NCI-H2081 (cell line): Measurements from ENCODE around the gene SLC25A25.
"Not testable (repeated sequence)": the region's sequence is repeated elsewhere in the genome, so short reads cannot be mapped to it uniquely, and the experiment has no call there.

Source experiments
- DNase-seq, 2 experiments: peaks; one replicate each; lab custom pipeline; 2025; lab: John Stamatoyannopoulos, UW

SLC25A25 gene

DNA sequence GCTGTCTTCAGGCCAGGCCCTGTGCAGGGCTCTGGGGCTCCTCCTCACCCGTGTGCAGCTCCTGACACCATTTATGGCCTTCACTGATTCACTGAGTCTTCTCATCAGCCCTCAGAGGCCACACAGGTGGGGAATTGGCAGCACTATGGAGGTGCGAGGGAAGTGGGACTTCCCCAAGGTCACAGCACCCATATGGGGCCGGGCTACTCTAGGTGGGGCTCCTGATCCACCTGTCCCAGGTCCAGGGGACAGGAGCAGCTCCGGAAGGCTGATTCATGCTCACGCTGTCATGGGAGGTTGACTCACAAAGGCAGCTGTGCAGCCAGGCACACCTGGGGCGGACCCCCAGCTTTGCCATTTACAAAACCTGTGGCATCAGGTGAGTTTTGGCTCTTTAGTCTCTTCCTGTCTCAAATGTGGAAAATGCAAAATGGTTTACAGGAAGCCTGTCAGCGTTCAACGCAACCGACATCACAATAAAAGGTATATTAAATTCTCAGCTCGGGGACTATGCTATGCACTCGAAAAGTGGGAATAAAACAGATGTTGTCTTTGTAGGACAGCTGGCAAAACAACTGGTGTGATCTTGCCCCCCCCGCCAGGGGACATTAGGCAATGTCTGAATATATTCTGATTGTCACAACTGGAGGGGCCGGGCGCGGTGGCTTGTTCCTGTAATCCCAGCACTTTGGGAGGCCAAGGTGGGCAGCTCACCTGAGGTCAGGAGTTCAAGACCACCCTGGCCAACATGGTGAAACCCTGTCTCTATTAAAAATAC lies 15.9 kb upstream of the SLC25A25 start:
- no peak for DNase-seq

DNA sequence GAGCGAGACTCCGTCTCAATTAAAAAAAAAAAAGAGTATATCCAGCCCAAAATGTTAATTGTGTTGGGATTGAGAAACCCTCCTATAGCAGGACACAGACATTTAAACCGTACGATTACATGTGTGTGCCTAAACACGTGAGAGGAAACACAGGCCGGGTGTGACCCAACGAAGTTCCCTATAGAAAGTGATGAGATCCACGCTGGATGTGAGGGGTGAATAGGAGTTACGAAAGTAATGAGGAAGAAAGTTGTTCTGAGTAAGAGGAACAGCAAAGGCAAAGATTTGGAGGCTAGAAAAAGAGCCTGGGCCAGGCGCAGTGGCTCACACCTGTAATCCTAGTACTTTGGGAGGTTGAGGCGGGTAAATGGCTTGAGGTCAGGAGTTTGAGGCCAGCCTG lies 14.5 kb upstream of the SLC25A25 start:
- no peak for DNase-seq

DNA sequence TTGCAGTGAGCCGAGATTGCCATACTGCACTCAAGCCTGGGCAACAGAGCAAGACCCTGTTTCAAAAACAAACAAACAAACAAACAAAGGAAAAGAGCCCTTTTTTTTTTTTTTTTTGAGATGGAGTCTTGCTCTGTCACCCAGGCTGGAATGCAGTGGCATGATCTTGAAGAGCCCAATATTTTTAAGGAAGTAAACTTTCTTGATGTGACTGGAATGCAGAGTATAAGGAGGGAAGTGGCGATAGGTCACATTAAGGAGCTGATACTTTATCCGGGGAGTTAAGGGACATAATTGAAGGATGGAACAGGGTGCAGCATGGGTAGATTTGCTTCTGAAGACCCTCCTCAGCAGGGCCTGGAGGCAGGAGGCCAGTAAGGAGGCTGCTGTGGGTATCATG lies 13.9 kb upstream of the SLC25A25 start:
- no peak for DNase-seq

DNA sequence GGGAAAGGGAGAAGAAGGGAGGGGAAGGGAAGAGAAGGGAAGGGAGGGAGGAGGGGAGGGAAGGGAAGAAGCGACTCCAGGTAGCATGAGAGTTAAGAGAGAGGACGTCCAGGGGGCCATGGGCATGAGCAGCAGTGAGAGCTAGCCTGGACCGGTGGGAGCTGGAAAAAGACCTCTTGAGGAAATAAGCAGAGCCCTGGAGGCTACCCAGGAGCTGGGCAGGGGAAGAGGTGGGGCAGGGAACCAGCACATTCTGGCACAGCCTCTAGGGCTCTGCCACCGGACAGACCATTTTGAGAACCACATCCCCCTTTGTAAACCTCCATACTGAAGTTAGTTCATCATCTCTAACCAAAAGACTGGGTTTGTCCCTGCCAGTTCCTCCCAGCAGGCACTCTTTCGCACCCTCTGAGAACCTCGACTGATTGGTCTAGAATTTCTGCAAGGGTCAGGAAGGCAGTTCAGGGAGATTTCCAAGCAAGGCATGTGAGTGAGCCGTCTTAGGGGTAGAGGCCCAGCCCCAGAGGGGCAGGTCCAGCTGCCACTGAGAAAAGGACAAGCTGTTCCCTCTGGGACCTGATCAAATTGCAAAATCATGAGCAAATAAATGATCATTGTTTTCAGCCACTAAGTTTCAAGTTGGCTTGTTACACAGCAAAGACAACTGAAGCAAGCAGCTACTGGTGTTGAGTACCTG lies 12.5 kb upstream of the SLC25A25 start:
- DNase-seq: no peak

DNA sequence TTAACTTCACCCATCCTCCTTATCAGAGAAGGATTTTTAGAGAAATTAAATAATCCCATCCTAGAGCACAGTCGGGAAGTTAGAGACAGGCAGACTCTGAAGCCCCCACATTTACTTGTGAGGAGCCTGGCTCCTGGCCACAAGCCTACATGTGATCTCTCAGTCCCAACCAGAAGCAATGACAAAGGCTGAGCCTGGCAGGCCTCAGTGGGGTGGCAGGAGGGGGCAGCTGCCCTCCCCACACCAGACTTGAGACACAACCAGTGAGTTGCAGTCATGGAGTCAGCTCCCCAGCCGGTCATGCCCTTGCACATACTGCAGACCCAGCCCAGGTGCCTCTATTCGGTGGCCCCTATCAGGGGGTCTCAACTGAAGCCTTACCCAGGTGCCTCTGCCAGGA lies 11.9 kb upstream of the SLC25A25 start:
- no peak for DNase-seq

DNA sequence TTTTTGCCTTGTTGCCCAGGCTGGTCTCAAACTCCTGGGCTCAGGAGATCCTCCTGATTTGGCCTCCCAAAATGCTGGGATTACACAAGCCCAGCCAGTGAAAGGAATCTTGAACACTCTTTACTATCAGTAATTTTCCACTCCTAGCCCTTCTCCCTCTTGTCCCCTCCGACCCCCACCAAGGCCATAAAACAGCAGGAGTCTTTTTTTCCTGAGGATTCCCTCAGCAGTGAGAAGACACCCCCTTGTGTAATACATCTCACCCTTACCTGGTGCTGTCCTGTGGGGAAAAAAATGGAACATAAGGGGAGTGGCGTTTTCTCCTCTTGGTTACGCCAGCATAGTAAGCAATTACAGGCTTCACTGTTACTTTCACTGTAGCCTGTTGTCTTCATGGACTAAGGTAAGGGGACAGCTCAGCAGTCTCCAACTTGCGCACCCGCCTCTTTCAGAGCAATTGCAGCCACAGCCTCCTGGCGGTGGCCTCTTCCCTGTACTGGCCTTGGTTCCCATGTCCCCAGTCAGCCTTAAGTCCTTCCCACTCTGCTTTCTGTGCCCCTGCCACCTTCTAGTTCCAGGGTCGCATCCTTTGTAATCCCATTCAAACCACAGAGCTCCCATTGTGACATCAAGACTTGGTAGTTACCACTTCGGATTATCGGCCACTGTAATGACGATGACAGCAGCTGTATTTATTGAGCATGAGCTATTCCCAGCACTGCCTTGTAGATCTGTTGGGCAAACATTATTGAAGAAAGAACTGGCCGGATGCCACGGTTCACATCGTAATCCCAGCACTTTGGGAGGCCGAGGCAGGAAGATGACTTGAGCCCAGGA lies 10.9 kb upstream of the SLC25A25 start:
- peak in 1 of 2 experiments; percentile 48 for DNase-seq

DNA sequence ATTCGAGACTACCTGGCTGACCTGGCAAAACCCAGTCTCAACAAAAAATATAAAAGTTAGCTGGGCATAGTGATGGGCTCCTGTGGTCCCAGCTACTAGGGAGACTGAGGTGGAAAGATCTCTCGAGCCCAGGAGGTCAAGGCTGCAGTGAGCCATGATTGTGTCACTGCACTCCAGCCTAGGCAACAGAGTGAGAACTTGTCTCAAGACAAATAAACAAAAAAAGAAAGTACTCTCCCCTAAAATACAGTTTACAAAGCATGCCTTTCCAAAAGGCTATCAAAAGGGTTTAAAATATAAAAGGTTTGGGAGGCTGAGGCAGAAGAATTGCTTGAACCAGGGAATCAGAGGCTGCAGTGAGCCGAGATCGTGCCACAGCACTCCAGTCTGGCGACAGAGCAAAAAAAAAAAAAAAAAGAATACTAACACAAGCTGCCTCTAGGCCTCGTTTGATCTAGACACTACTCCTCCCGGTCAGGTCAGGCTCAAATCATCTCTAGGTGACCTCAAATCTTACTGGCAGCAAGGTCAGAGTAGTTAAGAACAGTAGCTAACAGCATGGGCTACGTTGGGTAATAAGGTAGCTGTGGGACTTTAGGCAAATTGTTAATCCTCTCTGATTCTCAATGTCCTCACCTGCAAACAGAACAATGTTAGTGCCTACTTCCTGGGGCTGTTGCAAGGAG lies 10.2 kb upstream of the SLC25A25 start:
- no peak for DNase-seq

DNA sequence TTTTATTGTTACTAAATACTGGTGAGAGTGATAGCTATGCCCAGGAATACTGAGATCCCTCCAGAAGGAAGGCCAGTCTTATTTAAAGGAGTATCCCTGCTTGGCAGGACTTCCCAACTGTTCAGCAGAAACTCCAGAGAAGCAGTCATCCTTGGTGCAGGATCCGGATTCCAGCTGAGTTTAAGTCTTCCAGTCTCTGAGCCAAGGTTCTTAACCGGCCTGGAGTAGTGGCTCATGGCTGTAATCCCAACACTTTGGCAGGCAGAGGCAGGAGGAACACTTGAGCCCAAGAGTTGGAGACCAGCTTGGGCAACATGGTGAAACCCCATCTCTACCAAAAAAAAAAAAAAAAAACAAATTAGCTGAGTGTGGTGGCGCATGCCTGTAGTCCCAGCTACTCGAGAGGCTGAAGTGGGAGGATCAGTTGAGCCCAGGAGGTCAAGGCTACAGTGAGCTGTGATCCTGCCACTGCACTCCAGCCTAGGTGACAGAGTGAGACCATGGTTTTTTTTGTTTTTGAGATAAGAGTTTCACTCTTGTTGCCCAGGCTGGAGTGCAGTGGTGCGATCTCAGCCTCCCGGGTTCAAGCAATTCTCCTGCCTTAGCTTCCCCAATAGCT lies 8.6 kb upstream of the SLC25A25 start:
- DNase-seq: no peak

DNA sequence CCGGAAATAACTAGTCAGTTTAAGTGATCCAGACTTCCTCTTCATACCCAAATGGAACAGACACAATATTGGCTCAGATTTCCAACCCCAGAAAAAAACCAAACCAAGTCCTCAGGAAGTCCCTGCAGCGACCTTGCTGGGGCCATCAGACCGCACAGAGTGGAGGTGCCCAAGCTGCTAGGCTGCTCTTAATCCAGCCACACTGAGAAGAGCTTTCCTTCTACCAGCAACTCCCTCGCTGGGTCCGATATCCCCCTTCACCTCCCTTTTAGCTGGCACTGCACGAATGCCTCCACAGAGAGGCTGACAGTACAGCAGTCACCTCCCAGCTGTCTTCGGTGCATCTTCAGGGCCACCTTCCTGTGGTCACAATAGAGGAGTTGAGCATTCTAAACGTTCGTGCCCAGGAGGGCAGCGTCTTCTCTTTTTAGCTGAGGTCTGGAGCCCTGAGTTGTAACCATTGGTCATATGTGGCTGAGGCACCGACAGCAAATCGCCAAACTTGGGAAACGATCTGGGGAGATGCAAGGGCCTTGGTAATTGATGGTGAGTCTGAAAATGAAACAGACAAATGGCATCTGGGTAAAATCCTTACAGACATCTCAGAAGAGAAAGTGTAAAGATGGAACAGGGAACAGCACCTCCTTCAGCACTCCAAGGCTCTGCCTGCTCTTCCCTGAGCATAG lies 6.6 kb upstream of the SLC25A25 start:
- no peak for DNase-seq

DNA sequence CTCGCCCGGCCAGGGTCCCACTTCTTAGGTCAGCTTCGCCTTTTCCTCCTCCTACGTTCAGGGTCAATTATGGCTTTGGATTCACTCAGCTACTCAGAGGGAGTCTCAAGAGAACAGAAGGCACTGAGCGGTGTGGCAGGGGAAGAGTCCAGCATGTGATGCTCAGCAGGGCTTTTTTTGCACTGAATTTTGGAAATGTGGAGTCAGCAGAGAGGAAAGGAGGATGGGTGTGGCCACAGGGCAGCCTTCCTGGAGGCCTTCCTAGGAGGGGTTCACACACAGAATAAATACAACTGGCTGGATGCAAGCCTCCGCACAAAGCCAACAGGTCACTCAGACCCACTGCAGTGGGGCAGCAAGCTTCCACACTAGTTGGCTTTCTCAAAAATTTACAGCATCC lies 5.8 kb upstream of the SLC25A25 start:
- DNase-seq: no peak

DNA sequence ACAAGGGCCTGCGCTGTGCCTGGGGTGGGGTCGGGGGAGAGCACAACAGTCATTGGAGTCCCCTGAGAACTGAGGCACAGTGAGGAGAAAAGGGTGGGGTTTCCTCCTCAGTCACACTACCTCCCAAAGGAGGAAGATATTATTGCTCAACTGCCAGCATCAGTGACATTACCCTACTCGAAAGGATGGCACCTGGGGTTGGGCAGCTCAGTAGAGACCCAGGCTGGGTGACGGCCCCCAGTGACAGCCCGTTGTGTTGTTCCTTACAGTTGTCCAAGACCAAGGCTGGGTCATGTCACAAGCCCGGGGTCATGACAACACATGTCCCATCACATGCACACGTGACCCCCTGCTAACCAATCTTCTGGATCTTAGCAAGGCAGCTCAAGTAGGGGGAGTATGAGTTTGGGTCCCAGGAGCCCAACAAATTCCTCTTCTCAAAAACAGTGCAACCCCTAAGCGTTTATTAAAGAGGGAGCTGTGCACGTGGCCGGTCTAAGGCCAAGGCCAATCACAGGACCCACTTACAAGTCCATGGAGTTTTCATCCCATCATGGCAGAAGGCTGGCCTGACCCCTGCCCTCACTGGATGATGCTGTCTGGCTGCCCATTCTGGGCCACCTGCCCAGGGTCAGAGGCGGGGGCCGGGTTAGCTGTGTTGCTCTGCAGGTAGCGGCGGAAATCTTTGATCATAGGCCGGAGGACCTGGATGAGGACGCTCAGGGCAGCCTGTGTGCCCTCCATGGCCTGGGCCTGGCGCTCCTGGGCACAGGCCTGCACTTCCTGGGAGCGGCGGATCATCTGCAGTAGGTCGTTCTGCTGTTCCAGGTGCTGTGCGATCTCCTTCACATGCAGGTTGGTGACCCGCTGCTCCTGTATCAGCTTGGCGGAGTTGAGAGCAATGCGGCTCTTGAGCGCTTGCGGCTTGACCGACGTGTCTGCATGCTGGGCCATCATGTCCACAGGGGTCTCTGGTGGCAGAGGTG lies 4.9 kb upstream of the SLC25A25 start:
- no peak for DNase-seq

DNA sequence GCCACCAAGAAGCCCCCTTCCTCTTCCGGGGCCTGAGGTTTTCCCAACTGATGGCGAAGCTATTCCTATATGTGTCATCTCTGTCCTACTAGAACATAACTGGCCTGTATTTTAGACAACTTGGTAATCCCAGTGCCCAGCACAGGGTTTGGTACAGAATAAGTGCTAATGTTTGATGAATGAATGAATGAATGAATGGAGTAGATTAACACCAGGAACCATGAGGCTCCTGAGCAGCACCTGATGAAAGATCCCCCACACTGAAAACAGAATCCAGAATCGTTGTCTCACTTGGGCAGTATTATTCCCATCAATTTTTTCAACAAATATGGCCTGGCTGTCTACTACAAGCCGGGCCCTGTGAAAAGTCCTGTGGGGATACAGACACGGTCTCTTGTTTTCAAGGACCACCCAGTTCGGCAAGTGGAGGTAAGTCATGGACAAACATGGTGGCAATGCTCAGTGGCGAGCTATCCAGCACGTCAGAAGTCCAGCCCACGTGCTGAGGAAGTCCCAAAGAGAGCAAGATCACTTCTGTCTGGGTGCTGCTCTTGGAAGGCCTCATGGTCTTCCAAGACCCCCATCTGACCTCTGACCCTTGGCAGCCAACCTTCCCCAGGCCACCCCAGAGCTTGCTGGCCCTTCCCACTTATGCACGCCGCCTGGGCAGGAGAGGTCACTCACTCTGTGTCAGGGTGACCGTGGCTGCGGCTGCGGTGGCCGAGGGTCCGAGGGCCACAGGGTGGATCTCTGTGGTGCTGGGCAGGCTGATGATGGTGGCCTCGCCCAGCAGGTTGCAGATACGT lies 1.9 kb upstream of the SLC25A25 start:
- DNase-seq: no peak

DNA sequence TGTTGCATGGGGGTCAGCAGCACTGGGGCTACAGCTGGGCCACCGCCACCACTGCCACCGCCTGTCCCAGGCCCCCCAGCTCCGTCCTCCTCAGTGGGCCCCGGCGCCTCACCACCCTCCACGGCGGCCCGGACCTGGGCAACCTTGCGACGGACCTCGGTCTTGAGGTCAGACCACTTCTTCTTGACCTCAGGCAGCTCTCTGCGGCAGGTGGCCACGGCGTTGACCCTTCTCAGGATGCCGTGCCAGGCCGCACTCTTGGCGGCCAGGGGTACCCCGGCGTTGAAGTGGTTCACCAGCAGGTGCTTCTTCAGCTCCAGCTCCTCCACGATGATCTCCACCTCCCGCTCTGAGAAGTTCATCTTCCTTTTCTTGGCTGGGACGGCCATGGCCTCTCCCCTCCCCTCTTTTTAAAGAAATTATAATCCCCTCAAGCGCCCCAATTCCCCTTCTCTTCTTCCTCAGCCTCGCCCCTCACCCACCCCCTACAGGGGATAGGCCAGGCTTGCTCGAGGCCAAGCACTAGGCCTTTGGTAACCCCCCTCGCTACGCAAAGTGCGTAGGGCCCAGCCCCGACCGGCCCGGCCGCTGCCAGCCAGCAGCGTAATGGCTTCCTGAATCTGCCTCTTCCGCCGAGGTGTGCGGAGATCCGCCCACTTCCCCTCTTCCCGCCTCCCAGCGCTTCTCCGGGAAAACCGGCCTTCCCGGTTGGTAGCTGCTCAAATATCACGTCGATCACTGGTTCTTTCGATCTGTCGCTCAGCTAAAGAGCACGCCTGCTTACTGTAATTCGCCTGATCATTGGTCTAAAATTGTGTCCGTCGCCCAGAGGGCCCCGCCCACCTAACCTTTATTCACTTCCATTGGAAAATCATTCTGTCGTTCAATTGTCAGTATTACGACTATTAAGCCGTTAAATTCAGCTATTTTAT lies 1.1 kb upstream of the SLC25A25 start, which contains the start of gene NAIF1:
TSS of gene NAIF1 (minus strand) at position 608 of the 932 bp plus-strand sequence. CDS start at position 389, 219 bp downstream.
- DNase-seq: peak; percentile 98 to 99

DNA sequence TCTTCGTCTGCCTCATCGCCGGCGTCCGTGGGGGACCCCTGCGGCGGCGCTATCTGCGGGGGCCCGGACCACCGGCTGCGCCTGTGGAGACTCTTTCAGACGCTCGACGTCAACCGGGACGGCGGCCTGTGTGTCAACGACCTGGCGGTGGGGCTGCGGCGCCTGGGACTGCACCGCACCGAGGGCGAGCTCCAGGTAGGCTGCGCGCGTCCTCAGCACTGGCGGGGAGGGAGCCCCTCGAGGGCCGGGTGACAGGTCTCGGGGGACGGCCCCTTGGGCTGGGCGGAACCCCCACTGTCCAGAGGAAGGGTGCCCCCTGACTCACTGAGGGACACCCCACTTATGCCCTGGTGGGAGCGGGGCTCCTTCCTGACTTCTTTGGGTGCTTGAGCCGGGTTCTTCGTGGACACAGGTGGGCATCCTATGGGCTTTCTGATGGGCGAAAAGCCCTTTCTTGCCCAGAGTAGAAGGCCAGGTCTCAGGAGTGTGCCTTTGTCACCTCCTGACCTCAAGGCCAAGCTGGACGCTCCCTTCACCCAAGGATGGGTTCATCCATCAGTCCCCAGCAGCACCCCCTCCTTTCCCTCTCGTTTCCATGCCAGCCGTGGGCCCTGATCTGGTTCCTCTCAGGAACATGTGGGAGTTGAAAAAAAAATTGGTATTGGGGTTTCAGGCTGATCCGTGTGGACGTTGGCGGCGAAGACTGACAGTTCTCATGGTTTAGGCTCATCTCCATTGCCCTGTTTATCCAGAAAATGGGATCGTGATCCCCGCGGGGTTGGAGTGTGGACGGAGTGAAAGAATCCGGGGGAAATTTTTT lies 564 bp downstream of the SLC25A25 start:
- no peak for DNase-seq

DNA sequence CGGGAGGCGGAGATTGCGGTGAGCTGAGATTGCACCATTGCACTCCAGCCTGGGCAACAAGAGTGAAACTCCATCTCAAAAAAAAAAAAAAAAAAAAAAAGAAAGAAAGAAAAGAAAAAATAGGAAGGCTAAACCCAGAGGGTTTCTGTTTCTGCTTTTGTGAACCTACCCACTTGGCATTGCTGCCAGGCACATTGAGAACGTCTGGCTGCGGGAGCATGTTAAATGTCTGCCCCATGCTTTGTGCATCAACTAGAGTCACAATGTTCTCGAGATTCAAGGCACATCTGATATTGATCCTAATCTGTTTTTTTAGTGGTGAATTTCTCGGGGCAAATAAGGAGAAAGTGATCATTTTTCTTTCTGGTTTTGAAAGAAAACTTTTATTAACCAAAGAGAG lies 2.8 kb downstream of the SLC25A25 start:
- DNase-seq: no peak

DNA sequence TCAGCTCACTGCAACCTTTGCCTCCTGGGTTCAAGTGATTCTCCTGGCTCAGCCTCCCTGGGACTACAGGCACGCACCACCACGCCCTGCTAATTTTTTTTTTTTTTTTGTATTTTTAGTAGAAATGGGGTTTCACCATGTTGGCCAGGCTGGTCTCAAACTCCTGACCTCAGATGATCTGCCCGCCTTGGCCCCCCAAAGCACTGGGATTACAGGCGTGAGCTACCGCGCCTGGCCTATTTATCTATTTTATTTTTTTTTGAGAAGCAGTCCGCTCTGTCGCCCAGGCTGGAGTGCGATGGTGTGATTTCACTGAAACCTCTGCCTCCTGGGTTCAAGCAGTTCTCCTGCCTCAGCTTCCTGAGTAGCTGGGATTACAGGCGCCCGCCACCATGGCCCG lies 3.4 kb downstream of the SLC25A25 start:
- not testable (repeated sequence) for DNase-seq
